ENCODE results near the gene CPNE1. TPM values are rescaled to one million over a fixed set of nuclear protein-coding genes. Genes with fewer than 3 reads are reported as not detected.

Gene CPNE1
- total RNA-seq, 2 donors from 2014 or later: 332 to 352 TPM

DNA sequence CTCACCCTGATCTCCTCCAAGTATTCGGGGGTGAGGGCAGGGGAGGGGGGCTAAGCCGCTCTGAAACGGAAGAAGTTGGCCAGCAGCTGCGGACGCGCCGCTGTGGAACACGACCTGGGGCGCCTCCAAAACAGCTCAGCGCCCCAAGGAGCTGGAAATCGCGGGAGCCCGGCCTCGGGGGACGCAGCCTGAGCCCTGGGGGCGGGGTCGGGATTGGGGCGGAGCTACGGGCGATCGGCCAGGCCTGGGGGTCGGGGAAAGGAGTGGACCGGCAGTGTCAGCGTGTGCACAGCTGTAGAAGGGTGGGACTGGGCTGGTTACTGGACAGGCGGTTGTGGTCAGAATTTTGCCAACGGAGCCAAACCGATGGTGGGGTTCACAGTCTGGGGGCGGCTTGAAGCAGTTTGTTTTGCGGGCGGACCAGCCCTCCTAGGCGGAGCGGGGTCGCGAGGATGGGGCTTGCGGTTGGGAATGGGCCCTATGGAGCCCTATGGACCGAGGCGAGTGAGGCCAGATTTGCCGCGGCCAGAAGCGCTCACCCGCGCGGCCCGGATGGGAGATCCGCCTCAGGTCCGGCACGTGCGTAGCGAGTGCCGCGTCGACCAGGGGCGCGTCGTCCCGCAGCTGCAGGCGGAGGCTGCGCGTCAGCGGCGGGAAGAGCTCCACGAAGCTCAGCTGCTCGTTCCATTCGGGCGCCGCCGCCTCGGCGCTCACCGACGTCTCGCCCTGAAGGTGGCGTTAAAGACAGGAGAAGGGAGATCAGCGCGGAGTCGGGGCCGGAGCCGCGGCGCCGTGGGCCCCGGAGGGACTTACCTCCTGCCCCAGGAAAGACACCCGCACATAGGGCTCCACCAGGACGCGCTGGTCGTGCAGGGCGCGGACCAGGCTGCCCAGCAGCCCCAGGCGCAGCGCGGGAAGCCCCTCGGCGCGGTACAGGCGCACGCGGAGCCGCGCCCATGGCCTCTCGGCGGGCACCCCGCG, 63.4 kb downstream of the CPNE1 start:
- no peaks in the 10 kb centered on the region for H3K36me3 Mint-ChIP-seq
- ATAC-seq: peak; percentile 90 to 92
- H3K27ac Mint-ChIP-seq: no peak overlapping the region
- peak; percentile 72 to 83 for DNase-seq (ENCODE audit: low spot score in 2 of 2)
- H3K9me3 Mint-ChIP-seq: no peaks in the 10 kb centered on the region

GRCh38 chr20:35600176-35600992, 64.3 kb downstream of the CPNE1 start:
- Mint-ChIP-seq H3K27ac (no peak overlapping the region), H3K36me3 (no peaks in the 10 kb centered on the region), H3K9me3 (no peaks in the 10 kb centered on the region)
- DNase-seq (ENCODE audit: low spot score in 2 of 2): no peak
- ATAC-seq: no peak

DNA sequence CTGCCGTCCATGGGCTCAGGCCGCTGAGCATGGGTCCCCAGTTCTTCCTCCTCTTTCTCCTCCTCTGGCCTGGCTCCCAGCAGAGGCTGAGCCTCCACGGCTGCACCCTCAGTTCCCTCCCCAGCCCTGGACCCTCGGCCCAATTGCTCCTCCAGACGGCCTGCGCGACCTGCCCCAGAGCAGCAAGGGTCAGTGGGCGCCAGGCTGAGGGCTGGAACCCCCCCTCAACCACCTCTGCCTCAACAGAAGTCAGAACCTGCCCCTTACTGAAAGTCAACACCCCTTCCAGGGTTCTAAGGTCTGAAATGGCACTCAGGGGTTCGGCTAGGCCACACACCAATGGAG, 65.0 kb downstream of the CPNE1 start:
- DNase-seq (ENCODE audit: low spot score in 2 of 2) (no peak), ATAC-seq (no peak)
- no peaks in the 10 kb centered on the region for H3K9me3 Mint-ChIP-seq
- H3K27ac Mint-ChIP-seq: no peak overlapping the region
- no peaks in the 10 kb centered on the region for H3K36me3 Mint-ChIP-seq

- no peaks in the 10 kb centered on the region for H3K9me3 Mint-ChIP-seq
- no peak overlapping the region for H3K27ac Mint-ChIP-seq
- ATAC-seq (no peak), DNase-seq (ENCODE audit: low spot score in 2 of 2) (no peak)
- H3K36me3 Mint-ChIP-seq: no peaks in the 10 kb centered on the region
These were observed 65.6 kb downstream of the CPNE1 start for GRCh38 chr20:35598899-35599775.

DNA sequence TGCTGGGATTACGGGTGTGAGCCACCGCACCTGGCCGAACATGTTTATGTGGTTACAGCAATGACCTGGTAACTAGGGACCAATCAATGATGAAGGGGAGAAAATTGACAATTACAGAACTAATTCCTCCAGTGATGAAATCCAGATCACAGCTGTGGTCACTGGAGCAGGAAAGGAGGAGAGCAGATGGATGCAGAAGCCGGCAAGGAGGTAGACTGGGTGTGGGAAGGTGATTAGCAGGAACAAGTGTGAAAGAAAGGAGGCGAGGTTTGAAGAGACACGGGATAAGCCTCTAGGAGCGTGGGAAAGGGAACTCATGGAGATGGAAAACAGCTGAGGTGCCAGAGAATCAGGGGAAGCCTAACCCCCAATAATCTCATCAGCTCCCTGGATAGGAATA, 66.2 kb downstream of the CPNE1 start:
- H3K9me3 Mint-ChIP-seq: no peaks in the 10 kb centered on the region
- ATAC-seq: no peak

DNA sequence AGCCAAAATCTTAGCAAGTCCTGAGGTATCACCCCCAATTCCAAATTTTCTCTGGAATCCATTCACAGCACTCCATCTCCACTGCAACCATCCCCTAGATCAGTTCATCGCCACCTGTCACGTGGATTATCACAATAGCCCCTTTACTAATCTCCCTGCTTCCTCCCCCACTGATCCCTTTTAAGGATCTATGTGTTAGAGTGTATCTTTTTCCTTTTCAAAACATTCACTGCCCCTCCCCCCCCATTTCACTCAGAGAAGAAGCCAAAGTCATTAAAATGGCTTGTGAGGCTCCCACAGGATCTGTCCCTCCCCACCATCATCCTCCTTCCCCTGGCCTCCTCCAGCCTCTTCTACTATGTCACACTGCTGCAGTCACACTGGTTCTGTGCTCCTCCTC, 67.5 kb downstream of the CPNE1 start:
- no peak for DNase-seq (ENCODE audit: low spot score in 2 of 2)
- H3K27ac Mint-ChIP-seq: no peak overlapping the region
- H3K36me3 Mint-ChIP-seq: no peaks in the 10 kb centered on the region
- no peaks in the 10 kb centered on the region for H3K9me3 Mint-ChIP-seq
- ATAC-seq: no peak

More for the DNA sequence above, 66.2 kb downstream of the CPNE1 start:
- Mint-ChIP-seq H3K27ac (no peak overlapping the region), H3K36me3 (no peaks in the 10 kb centered on the region)
- DNase-seq (ENCODE audit: low spot score in 2 of 2): no peak

GRCh38 chr20:35595901-35596300, 68.8 kb downstream of the CPNE1 start:
- no peak for DNase-seq (ENCODE audit: low spot score in 2 of 2)
- H3K27ac Mint-ChIP-seq: no peak overlapping the region
- no peaks in the 10 kb centered on the region for H3K9me3 Mint-ChIP-seq
- ATAC-seq: no peak
- H3K36me3 Mint-ChIP-seq: no peaks in the 10 kb centered on the region

DNA sequence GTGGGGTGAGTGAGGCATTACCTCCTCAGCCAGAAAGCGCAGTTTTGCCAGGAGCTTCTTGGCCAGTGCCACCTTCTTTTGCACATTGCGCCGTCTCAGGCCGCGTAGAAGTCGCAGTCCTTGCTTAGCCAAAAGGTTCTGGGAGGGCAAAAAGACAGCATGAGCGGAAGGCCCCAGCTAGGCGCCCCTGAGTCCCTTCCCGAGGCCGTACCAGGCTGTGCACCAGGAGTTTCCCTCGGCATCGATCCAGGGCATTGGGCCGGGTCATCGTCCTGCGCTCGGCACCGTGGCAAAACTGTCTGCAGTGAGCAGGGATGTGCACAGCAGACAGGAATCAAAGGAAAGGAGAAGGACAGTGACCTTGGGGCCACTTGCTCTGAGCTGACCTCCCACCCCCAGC, 69.2 kb downstream of the CPNE1 start:
- H3K27ac Mint-ChIP-seq: no peak overlapping the region

DNA sequence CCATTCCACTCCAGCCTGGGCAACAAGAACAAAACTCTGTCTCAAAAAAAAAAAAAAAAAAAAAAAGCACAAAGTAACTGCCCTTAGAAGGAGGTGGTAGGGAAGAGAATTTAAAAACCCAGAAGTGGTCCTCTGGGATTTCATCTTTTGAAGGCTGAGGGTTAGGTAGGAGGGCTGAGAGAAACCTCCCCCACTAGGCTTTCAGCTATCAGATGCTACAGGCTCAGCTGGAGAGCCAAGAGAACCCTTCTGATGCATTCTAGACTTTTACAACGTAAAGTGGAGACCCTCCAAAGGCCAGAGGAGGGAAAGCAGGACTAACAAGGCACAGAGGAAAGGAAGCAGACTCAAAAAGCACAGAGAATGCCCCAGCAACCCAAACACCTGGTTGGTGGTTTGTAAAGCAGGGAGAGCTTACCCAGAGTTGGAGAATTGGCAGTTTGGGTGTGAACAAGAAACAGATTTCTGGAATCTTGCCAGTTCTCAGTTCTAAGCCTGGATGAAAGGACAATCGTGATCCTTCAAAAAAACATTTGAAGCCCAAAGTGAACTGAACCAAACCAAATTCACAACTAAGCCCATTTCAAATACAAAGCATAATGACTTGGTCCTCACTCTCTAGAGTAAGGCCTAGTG, 72.2 kb downstream of the CPNE1 start:
- no peak for DNase-seq (ENCODE audit: low spot score in 2 of 2)
- H3K27ac Mint-ChIP-seq: no peak overlapping the region
- H3K9me3 Mint-ChIP-seq: no peaks in the 10 kb centered on the region
- no peak for ATAC-seq
- H3K36me3 Mint-ChIP-seq: no peaks in the 10 kb centered on the region

More for the DNA sequence above, 69.2 kb downstream of the CPNE1 start:
- no peak for ATAC-seq
- no peak for DNase-seq (ENCODE audit: low spot score in 2 of 2)
- H3K9me3 Mint-ChIP-seq: no peaks in the 10 kb centered on the region
- no peaks in the 10 kb centered on the region for H3K36me3 Mint-ChIP-seq

DNA sequence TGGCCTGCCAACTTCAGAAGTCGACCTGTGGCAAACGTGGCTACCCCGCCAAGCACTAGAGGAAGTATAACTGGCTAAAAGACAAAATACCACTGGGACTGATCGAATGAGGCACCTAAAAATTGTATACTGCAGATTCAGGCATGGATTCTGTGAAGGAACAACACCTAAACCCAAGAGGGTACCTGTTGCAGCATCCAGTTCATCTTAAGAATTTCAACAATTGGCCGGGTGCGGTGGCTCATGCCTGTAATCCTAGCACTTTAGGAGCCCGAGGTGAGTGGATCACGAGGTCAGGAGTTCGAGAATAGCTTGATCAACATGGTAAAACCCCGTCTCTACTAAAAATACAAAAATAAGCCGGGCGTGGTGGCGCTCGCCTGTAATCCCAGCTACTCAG, 76.3 kb downstream of the CPNE1 start:
- Mint-ChIP-seq H3K9me3 (no peaks in the 10 kb centered on the region), H3K36me3 (no peaks in the 10 kb centered on the region), H3K27ac (no peak overlapping the region)
- ATAC-seq (no peak), DNase-seq (ENCODE audit: low spot score in 2 of 2) (no peak)

DNA sequence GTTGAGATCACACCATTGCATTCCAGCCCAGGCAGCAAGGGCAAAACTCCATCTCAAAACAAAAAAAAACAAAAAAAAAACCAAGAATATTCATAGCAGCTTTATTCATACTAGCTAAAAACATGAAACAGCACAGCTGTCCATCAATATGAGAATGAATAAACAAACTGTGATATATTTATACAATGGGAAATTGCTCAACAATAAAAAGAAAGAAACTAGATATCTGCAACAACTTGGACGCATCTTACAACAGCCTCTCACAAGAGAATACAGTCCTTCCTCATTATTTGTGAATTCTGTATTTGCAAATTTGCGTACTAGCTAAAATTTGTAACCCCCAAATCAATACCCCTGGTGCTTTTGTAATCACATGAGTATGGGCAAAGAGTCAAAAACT, 77.3 kb downstream of the CPNE1 start:
- H3K36me3 Mint-ChIP-seq: no peaks in the 10 kb centered on the region
- ATAC-seq (no peak), DNase-seq (ENCODE audit: low spot score in 2 of 2) (no peak)
- no peaks in the 10 kb centered on the region for H3K9me3 Mint-ChIP-seq
- no peak overlapping the region for H3K27ac Mint-ChIP-seq

DNA sequence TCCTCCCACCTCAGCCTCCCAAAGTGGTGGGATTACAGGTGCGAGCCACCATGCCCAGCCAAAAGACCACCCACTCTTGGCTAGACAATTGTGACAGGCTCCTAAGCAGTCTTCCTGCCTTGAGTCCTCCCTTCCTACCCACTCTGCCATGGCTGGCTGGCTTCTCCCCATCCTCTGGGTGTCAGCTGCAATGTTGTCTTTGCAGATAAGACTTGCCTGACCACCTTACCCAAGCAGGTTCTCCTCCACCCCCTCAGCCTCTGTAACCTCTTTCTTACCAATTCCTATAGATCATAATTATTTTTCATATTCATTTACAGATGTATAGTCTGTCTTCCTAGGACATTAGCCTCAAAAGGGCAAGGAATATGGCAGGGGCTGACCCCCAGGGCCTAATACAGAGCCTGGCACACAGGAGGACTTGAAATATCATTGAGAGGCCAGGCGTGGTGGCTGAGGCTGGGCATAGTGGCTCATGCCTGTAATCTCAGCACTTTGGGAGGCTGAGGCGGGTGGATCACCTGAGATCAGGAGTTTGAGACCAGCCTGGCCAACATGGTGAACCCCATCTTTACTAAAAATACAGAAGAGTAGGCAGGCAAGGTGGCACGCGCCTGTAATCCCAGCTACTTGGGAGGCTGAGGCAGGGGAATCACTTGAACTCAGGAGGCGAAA, 77.8 kb downstream of the CPNE1 start:
- DNase-seq (ENCODE audit: low spot score in 2 of 2) (no peak), ATAC-seq (no peak)
- Mint-ChIP-seq H3K27ac (no peak overlapping the region), H3K9me3 (no peaks in the 10 kb centered on the region), H3K36me3 (no peaks in the 10 kb centered on the region)

GRCh38 chr20:35583636-35584560, 80.8 kb downstream of the CPNE1 start:
- Mint-ChIP-seq H3K27ac (no peak overlapping the region), H3K9me3 (no peaks in the 10 kb centered on the region), H3K36me3 (no peaks in the 10 kb centered on the region)
- no peak for DNase-seq (ENCODE audit: low spot score in 2 of 2)
- no peak for ATAC-seq

GRCh38 chr20:35582741-35583404, 81.8 kb downstream of the CPNE1 start:
- H3K36me3 Mint-ChIP-seq: no peaks in the 10 kb centered on the region
- H3K27ac Mint-ChIP-seq: no peak overlapping the region
- no peaks in the 10 kb centered on the region for H3K9me3 Mint-ChIP-seq
- no peak for ATAC-seq
- no peak for DNase-seq (ENCODE audit: low spot score in 2 of 2)

Data from activated naive CD4-positive, alpha-beta T cell treated with anti-CD3 and anti-CD28 coated beads, Interleukin-2, amount 50 U/mL, for 72 hours (primary cell).